ENCODE data around the gene ASMT. TPM values are rescaled to one million over a fixed set of nuclear protein-coding genes. Genes with fewer than 3 reads are reported as not detected.

The ASMT gene
- total and polyA plus RNA-seq, 2 of the 4 experiments (the other 2 are of a cell fraction), result not detected

GRCh38 chrX:1609311-1609710, 5.5 kb upstream of the ASMT start:
- dilution Hi-C loops (cut with HindIII; ENCODE audit: low sequenced_read_pairs, unreplicated experiment), result no loop called here
- H3K4me3 ChIP-seq (ENCODE audit: insufficient read depth, low read depth, low read length), result no peak overlapping the region
- no TSS peak for BruUV-seq (replicated peaks)

More at GRCh38 chrX:1609311-1609710, 5.5 kb upstream of the ASMT start:
- H2BK120ac ChIP-seq (ENCODE audit: low read depth, low read length), result no peak overlapping the region
- H4K5ac ChIP-seq (ENCODE audit: low read depth, low read length), result no peak overlapping the region
- ATAC-seq (ENCODE audit: low read depth) (no peak), DNase-seq (no peak)
- H3K36me3 ChIP-seq (ENCODE audit: control insufficient read depth, insufficient read depth, low read length), result no peaks in the 10 kb centered on the region
- no peak overlapping the region for H4K91ac ChIP-seq (ENCODE audit: insufficient read depth, low read depth, low read length)
- H3K27me3 ChIP-seq (ENCODE audit: control insufficient read depth, insufficient read depth, low read length), result no peaks in the 10 kb centered on the region
- no peak overlapping the region for H4K8ac ChIP-seq (ENCODE audit: low read depth in 2 of 2, low read length in 2 of 2)
- H3K9me1 ChIP-seq (ENCODE audit: insufficient read depth, low read length), result no peaks in the 10 kb centered on the region
- no peak overlapping the region for H2BK15ac ChIP-seq (ENCODE audit: low read depth, low read length)
- H2AK9ac ChIP-seq (replicated peaks; ENCODE audit: low read depth, low read length, poor library complexity), result no peak overlapping the region
- no peak overlapping the region for H3K23ac ChIP-seq (ENCODE audit: low read depth, low read length)
- no peak overlapping the region for H3K27ac ChIP-seq (ENCODE audit: insufficient read depth, low read length)
- no peak overlapping the region for H2AFZ ChIP-seq (replicated peaks; ENCODE audit: low read length, poor library complexity)
- H3K9me3 ChIP-seq (ENCODE audit: control insufficient read depth, insufficient read depth, low read length), result no peaks in the 10 kb centered on the region
- H3K79me1 ChIP-seq (ENCODE audit: low read depth in 1 of 2, low read length in 2 of 2), result 0 out of 4 replicates have a peak, but pooled peaks cover 0 to 1% of the 10 kb centered on the region in 2 experiments
- H2AK5ac ChIP-seq (ENCODE audit: low read depth, low read length), result no peak overlapping the region
- no peaks in the 10 kb centered on the region for H3K4me1 ChIP-seq (ENCODE audit: control insufficient read depth, insufficient read depth, low read length)
- CTCF ChIA-PET, result no interaction called here
- in situ Hi-C loops (cut with MboI; ENCODE audit: low sequenced_read_pairs), result no loop called here
- no peak overlapping the region for H3K4ac ChIP-seq (ENCODE audit: low read depth, low read length)
- H3K18ac ChIP-seq (ENCODE audit: low read depth, low read length), result no peak overlapping the region
- no peak overlapping the region for H3K14ac ChIP-seq (replicated peaks; ENCODE audit: low read depth, low read length)
- POLR2A ChIA-PET (ENCODE audit: unreplicated experiment), result no interaction called here
- H2BK20ac ChIP-seq (ENCODE audit: low read depth, low read length), result no peak overlapping the region
- no peak overlapping the region for H3K56ac ChIP-seq (ENCODE audit: extremely low read depth, insufficient read depth, low read length)
- TF ChIP-seq CHD1 (IDR thresholded peaks at IDR 0.05; ENCODE audit: low read depth, low read length) (no peak), FOS (IDR thresholded peaks at IDR 0.05; ENCODE audit: low read depth, low read length) (no peak), SMC3 (IDR thresholded peaks at IDR 0.05; ENCODE audit: low read depth, low read length) (no peak), MAZ (IDR thresholded peaks at IDR 0.05; ENCODE audit: borderline replicate concordance, low read depth, low read length) (no peak), ELK1 (IDR thresholded peaks at IDR 0.05; ENCODE audit: borderline replicate concordance, low read depth, low read length) (no peak), BHLHE40 (IDR thresholded peaks at IDR 0.05; ENCODE audit: low read depth, low read length) (no peak), NFE2L2 (IDR thresholded peaks at IDR 0.05; ENCODE audit: low read depth, low read length) (no peak), RCOR1 (IDR thresholded peaks at IDR 0.05; ENCODE audit: insufficient replicate concordance, low read length) (no peak), CTCF (conservative IDR thresholded peaks at IDR 0.05; ENCODE audit: low read depth, low read length) (no peak), MXI1 (IDR thresholded peaks at IDR 0.05; ENCODE audit: borderline replicate concordance, low read depth, low read length) (no peak), RFX5 (IDR thresholded peaks at IDR 0.05; ENCODE audit: low read depth, low read length) (no peak), CEBPB (IDR thresholded peaks at IDR 0.05; ENCODE audit: low read depth, low read length) (no peak), POLR2A (IDR thresholded peaks at IDR 0.05; ENCODE audit: low read depth, low read length) (no peak), USF2 (IDR thresholded peaks at IDR 0.05; ENCODE audit: low read depth, low read length) (no peak), RAD21 (IDR thresholded peaks at IDR 0.05; ENCODE audit: low read length) (no peak), MAFK (IDR thresholded peaks at IDR 0.05; ENCODE audit: low read depth, low read length) (no peak)
- no peak overlapping the region for H3K4me2 ChIP-seq (ENCODE audit: low read depth, low read length)
- 90% methylated on average over 2 of the region's 11 CpGs; no CpG with 5 or more reads in 1 of the 2 experiments for WGBS, 2 experiments (ENCODE audit: extremely low coverage in 2 of 2, insufficient read length in 1 of 2)
- no peak overlapping the region for H3K9ac ChIP-seq (ENCODE audit: low read depth, low read length)
- intact Hi-C loops (cut with micrococcal nuclease), result no loop called here
- no peaks in the 10 kb centered on the region; the same call in 1 of the 2 replicates for H4K20me1 ChIP-seq (ENCODE audit: insufficient read depth, low read length)
- no peak overlapping the region for H2BK5ac ChIP-seq (ENCODE audit: low read depth, low read length, poor library complexity, severe bottlenecking)

Measured in IMR-90 (cell line).